Right lobe of liver (tissue), 4 donors: Measurements from ENCODE around the gene PAX5.

Experiments
- CTCF ChIP-seq, 4 donors: fragments of 200-600 bp in 3 of 4; fragments of 450-650 bp in 1 of 4; IDR thresholded peaks; one replicate each; pipeline versions ENCODE4 v1.5.1 to v1.8.0; 2016 to 2022; ENCODE audit warnings: antibody characterized with exemption in 4 of 4, mild to moderate bottlenecking in 2 of 4
- POLR2A ChIP-seq: fragments of 450-650 bp; IDR thresholded peaks from one replicate; pipeline ENCODE4 v1.6.1; 2017; ENCODE audit warnings: antibody characterized with exemption, mild to moderate bottlenecking
- donor health status: DM: no; HTN: no; CAD: no.
- donor health status: DM: no; HTN: no; CAD: no.
- donor health status: DM: no; HTN: yes; CAD: no.

- TF ChIP-seq CTCF (IDR thresholded peaks at IDR 0.05) (no peak), POLR2A (no peak)
These were observed 230.1 kb downstream of the PAX5 start for GRCh38 chr9:36803961-36804360.
